HG02571 (cell line): ENCODE measurements around the gene ATM.
"Not testable (repeated sequence)": the region's sequence is repeated elsewhere in the genome, so short reads cannot be mapped to it uniquely, and the experiment has no call there.

Experiments
- ATAC-seq: cut with Tn5 transposase; IDR thresholded peaks from one replicate; pipeline ENCODE4 v1.9.1; 2021; ENCODE audit warnings: mild to moderate bottlenecking, moderate library complexity; ENCODE audit not compliant: unreplicated experiment

Gene ATM

DNA sequence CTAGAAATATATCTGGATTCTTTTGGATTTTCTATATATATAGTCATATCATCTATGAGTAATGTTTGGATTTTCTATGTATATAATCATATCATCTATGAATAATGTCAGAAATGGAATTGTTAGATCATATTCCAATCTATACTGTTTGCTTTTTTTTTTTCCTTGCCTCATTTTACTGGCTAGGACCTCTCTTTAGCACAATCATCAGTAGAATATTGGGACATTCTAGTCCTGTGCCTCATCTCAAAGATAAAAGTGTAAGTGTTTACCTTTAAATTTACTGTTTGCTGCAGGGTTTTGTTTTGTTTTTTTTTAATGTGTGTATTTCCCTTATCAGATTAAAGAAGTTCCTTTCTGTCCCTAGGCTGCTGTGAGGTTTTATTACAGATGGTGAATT is 147.4 kb downstream of the ATM start:
- ATAC-seq, result no peak

DNA sequence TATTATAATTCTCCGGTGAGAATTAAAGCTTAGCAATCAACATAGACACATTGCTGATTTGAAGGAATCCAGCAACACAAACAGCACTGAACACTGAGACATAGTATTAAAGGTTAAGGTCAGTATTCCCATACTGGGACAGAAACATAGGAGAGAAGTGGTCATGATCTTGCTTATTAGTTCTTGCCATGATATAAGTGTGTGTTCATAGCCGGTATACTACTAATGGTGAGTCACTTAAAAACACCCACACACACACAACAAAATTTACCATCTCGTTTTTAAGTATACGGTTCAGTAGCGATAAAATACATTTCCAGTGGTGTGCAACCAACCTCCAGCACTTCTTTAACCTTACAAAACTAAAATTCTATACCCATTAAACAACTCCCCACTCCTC is 148.1 kb downstream of the ATM start:
- no peak for ATAC-seq

DNA sequence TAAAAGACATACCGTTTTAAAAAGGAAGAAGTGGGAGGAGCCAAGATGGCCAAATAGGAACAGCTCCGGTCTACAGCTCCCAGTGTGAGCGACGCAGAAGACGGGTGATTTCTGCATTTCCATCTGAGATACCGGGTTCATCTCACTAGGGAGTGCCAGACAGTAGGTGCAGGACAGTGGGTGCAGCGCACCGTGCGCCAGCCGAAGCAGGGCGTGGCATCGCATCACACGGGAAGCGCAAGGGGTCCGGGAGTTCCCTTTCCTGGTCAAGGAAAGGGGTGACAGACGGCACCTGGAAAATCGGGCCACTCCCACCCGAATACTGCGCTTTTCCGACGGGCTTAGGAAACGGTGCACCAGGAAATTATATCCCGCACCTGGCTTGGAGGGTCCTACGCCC is 150.6 kb downstream of the ATM start:
- ATAC-seq, result not testable (repeated sequence)

DNA sequence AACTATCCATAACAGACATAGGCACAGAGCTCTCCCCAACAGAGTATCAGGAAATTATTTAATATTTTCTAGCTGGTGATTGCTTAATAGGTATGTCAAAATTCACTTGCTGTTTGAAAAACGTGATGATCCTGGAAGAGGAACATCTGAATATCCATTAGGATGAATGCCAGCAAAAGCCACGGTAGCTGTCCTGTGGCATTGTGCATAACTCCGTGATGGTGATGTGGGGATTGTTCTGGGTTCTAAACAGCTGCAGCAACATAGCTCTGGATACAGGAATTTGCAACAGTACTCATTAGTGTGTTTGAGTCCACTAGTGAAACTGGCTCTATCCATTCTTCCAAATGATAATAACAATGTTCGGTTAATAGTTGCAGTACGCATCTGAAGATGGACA is 165.7 kb downstream of the ATM start:
- ATAC-seq, result no peak

DNA sequence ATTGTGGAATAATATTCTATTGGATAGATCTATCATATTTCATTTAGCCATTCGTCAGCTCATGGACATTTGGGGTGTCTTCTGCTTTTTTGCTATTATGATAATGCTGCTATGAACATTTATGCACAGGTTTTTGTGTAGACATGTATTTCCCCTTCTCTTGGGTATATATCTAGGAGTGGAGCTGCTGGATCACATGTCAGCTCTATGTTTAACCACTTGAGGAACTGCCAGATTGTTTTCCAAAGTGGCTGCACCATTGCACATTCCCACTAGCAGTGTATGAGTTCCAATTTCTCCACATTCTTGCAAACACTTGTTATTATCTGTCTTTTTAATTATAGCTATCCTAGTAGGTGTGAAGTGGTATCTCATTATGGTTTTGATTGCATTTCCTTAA is 169.5 kb downstream of the ATM start:
- no peak for ATAC-seq

DNA sequence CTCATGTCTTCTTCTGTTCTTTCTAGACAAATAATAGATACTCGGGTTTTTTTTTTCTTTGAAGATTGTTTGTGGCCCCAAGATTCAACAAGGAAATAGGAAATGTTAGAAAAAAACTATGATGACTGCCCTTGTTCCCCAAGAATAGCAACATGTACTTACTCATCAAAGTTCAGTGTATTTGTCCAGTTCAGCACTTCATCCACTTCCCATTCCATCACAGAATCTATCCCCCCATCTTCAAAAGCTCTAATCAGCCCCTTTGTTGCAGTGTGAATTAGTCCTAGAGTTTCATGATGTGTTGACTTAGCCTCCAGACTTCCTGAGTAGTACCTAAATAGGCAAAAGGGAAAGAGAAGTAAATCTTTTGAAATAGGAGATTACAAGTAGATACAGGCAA is 170.2 kb downstream of the ATM start:
- no peak for ATAC-seq

DNA sequence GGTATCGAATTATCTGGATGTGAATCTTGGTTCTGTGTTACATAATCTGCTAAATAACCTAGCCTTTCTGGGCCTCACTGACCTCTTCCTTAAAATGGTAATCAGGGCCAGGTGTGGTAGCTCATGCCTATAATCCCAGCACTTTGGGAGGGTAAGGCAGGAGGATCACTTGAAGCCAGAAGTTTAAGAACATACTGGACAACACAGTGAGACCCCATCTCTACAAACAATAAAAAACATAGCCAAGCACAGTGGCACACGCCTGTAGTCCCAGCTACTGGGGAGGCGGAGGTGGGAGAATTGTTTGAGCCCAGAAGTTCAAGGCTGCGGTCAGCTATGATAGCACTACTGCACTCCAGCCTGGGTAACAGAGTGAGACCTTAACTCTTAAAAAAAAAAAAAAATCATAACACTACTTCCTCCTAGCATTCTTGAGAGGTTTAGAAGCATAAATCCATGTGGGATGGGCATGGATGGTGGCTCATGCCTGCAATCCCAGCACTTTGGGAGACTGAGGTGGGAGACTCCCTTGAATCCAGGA is 171.9 kb downstream of the ATM start:
- ATAC-seq, result no peak

DNA sequence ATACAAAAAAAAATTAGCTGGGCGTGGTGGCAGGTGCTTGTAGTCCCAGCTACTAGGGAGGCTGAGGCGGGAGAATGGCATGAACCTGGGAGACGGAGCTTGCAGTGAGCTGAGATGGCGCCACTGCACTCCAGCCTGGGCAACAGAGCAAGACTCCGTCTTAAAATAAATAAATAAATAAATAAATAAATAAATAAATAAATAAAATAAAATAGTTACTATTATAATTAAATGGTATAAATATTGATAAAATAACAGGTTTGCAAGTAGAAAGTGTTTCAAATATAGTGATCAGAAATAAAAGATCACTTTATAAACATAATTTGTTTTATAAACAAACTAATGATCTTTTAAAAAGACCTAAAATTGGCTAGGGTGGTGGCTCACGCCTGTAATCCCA is 173.8 kb downstream of the ATM start:
- ATAC-seq, result not testable (repeated sequence)

DNA sequence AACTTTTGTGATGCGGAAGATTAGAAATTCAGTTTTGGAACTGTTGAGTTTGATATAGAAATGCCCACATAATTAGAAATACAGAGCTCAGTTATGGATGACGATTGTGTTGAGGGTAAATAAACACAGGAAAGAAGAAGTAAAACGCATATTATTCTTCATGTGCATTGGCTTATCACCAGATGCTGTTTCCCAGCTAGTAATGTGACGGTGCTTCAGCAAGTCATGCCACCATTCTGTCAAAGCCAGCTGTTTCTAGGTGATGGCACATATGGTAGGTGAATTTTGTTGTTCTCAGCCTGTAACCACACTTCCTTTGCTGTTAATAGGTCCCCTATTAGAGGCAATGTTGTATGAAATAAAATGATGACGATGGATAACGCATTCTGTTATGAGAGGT is 175.6 kb downstream of the ATM start:
- no peak for ATAC-seq

DNA sequence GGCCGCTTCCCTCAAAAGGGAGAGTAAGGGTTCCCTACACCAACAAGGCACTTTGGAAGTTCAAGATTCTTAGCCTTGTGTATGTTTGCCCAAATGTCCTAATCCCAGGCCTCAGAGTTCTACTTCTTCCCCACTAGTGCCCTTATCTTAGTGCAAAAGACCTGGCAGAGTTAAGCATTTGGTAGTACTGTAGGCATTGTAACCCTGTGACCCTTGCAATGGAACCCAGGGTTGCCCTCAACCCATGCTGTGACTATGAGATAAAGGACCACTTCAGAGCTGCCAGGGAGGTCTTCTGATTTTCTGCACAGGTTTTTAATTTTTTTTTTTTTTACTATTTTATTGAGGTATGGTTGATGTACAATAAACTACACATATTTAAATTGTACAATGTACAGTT is 179.4 kb downstream of the ATM start:
- no peak for ATAC-seq

DNA sequence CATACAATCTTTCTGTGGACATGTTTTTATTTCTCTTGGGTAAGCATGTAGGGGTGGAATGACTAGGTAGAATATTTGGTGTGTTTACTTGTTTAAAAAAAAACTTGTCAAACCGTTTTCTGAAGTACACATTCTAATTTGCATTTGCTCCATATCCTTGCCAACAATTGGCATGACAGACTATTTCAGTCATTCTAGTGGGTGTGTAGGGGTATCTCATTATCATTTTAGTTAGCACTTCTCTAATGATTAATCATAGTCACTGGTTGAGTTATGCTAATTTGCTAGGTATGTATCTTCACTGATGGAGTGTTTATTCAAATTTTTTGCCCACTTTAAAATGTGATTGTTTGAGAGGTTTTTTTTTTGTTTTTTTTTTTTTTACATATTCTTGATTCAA is 180.2 kb downstream of the ATM start:
- no peak for ATAC-seq

DNA sequence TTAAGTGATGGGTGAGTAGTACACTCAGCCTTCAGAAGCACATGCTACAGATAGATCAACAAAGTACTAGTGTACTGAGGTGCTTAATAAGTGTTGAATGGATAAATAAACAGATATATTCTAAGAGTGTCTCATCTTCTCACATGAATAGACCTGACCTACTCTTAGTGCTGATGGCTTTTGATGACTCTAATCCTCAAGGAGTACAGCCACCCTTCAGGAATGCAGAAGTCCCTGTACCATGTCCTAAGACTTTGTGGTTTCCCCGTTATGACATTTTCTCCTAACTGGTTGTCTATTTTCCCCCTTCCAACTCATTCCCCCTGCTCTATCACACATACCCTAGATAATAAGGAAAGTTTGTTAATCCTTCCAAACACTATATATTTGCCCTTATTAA is 182.8 kb downstream of the ATM start:
- ATAC-seq, result no peak

DNA sequence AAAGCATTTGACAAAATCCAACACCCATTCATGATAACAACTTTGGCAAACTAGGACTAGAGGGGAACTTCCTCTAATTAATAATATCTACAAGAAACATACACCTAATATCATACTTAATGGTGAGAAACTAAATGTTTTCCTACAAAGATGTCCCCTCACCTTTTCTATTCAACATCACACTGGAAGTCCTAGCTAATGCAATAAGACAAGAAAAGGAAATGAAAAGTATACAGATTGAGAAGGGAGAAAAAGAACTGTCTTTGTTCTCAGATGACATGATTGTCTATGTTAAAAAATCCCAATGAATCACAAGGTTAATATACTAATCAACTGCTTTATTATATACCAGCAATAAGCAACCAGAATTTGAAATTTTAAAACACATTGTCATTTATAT is 192.1 kb downstream of the ATM start:
- ATAC-seq, result no peak

DNA sequence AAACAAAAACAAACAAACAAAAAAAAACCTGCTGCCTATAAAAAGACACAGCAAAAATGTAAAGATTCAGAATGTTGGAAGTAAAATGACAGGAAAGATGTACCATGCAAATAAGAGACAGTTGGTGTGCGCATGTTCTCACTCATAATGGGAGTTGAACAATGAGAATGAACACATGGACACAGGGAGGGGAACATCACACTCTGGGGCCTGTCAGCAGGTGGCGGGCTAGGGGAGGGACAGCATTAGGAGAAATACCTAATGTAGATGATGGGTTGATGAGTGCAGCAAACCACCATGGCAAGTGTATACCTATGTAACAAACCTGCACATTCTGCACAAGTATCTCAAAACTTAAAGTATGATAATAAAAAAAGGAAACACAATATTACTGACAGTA is 194.7 kb downstream of the ATM start:
- ATAC-seq, result not testable (repeated sequence)
